GM12864 (cell line): ENCODE measurements around the gene LGALS3BP.

Source experiments
- DNase-seq: peaks from one replicate; pipeline ENCODE4 v3.0.0-alpha.2; 2011; ENCODE audit warnings: low read depth
- H3K4me3 ChIP-seq: 2 replicates; pipeline ENCODE4 v1.5.1; 2011; ENCODE audit warnings: mild to moderate bottlenecking, low read depth, low read length, control low read depth
- TF ChIP-seq, protein P1 (sequence below): IDR thresholded peaks from 2 replicates; pipeline ENCODE4 v1.5.1; 2011; ENCODE audit warnings: low read depth, mild to moderate bottlenecking, moderate library complexity, low read length, control low read depth, inconsistent platforms; ENCODE audit errors: missing control alignments

LGALS3BP gene

DNA sequence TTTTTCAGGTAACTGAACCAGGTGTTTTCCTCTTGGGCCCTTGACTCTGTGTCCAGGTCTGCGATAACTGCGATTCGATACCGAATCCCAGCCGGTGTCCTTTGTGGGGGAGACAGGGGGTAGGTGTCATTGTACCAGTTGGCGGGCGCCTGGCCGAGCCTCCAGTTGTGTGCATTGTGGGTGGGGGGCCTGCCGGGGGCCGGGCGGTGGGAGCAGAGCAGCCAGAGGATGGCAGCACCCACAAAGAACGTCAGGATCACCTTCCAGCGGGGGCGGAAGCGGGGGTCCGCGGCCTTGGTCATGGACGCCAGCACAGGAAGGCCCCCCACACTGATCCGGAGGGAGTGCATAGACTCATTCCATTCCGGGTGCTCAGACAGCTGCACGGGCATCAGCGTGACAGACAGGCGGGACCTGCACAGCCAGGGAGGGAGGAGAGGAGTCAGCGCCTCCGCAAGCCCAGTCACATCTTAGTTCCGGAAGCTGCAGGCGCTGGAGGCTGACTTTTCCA lies 17.6 kb upstream of the LGALS3BP start:
- no peak overlapping the region for H3K4me3 ChIP-seq
- no peak for DNase-seq
- TF ChIP-seq, protein P1, sequence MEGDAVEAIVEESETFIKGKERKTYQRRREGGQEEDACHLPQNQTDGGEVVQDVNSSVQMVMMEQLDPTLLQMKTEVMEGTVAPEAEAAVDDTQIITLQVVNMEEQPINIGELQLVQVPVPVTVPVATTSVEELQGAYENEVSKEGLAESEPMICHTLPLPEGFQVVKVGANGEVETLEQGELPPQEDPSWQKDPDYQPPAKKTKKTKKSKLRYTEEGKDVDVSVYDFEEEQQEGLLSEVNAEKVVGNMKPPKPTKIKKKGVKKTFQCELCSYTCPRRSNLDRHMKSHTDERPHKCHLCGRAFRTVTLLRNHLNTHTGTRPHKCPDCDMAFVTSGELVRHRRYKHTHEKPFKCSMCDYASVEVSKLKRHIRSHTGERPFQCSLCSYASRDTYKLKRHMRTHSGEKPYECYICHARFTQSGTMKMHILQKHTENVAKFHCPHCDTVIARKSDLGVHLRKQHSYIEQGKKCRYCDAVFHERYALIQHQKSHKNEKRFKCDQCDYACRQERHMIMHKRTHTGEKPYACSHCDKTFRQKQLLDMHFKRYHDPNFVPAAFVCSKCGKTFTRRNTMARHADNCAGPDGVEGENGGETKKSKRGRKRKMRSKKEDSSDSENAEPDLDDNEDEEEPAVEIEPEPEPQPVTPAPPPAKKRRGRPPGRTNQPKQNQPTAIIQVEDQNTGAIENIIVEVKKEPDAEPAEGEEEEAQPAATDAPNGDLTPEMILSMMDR = no peak

DNA sequence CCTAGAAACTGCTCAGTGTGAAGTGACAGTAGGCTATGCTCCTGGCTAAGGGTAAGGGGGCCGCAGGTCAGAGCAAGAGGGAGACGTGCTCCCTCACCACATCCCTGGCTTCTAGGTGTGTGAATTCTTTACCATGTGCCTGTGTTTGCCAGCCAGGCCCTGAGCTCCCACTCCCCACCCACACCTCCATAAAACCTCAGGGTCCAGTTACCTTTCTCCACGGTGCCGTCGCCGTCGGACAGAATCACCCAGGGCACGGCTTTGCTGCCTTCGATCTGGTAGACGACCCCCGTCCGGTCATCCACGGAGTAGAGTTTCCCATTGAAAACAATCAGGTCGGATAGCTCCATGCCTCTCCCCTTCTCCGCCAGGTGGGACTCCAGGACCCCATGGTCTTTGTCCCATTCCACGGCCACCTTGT lies 17.1 kb upstream of the LGALS3BP start:
- DNase-seq = no peak
- TF ChIP-seq, protein P1 = no peak
- no peak overlapping the region for H3K4me3 ChIP-seq

- no peak for DNase-seq
- H3K4me3 ChIP-seq = no peak overlapping the region
- TF ChIP-seq, protein P1 = no peak
Observed at GRCh38 chr17:78995761-78996451, 16.2 kb upstream of the LGALS3BP start.

DNA sequence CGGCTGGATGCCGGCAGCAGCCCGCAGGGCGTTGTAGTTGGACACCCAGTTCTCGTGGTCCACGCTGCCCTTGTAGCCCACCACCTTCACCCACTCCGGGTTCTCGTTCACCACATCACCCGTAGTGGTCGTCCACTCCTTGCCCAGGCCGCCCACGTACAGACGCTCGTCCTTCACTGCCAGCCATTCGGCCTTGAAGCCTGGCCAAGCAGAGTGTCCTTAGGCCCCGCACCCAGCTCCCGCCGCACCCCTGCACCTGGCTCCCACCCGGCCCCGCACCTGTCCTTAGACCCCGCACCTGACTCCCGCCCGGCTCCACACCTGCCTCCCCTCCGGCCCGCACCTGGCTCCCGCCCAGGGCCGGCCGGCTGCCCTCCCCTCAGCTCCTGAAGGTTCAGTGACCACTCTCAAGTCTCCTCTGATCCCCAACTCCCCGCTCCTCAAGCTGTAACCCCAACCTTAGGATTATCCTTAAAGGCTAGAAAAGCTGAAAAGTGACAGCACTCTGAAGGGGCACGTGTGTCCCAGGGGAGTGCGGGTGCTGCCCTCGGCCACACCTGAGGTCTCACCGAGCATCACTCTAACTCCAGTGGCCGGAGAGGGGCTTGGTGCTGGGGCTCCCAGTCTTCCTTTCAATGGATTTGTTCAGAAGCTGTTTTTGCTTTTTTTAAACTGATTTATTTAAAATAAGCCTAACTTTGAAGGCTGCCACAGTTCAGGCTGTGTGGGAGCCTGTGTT lies 15.5 kb upstream of the LGALS3BP start:
- TF ChIP-seq, protein P1 = no peak

GRCh38 chr17:78993981-78994671 lies 14.4 kb upstream of the LGALS3BP start:
- TF ChIP-seq, protein P1 = no peak
- no peak for DNase-seq
- H3K4me3 ChIP-seq = no peak overlapping the region

More for the DNA sequence above, 15.5 kb upstream of the LGALS3BP start:
- DNase-seq = no peak
- H3K4me3 ChIP-seq = no peak overlapping the region

DNA sequence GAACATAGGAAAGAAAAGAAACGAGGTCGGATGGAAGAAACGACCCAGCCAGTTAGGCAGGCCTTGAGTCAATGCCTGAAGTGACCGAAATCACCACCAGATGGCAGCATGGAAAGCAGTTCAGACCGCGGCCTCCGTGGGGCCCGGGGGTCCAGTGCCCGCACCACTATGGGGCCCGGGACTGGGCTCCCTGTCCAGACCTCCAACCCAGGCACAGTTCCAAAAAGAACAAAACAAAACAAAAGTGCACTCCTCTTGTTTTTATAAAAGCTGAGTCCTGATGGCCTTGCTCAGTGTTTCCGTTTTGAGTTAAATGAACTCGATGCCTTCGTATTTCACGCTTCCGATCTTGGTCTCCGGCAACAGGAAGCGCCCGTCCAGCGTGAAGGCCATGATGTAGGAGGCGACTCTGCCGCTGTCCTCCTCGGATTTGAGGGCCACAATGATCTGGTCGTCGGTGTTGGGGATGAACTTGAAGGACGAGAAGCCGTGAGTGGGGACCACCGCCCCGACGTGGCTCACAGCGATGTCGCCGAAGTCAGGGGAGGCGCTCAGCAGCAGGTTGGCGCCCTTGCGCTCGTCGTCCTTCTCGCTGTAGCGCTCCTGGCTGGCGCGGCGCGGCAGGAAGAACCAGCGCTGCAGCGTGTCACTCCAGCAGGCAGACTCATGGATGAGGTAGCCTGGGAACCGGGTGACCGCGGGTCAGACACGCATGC lies 13.7 kb upstream of the LGALS3BP start:
- no peak overlapping the region for H3K4me3 ChIP-seq
- TF ChIP-seq, protein P1 = peak; percentile 73
- DNase-seq = no peak
